A549 (cell line): Measurements from ENCODE around the gene ACBD6. TPM values are rescaled to one million over a fixed set of nuclear protein-coding genes. Genes with fewer than 3 reads are reported as not detected.

Experiments
- ATAC-seq, 2 experiments: fragments of 200-7000 bp in 1 of 2; fragments of >200 bp in 1 of 2; cut with Nextera tagmentation in 1 of 2; cut with Tn5 transposase in 1 of 2; 3 replicates each; pipeline versions ENCODE4 v1.8.0 to v1.9.1; 2018 to 2020; ENCODE audit warnings: mild to moderate bottlenecking in 1 of 2, moderate library complexity in 1 of 2
- CTCF ChIA-PET: fragments of 300-600 bp; sonication (Branson Sonifier 250); formaldehyde crosslinking; extraction: SDS; loops from one replicate; lab custom pipeline; 2021; ENCODE audit warnings: antibody characterized with exemption, inconsistent platforms; lab: Yijun Ruan, JAX
- POLR2A ChIA-PET: fragments of 350-600 bp; formaldehyde crosslinking; extraction: SDS; loops from one replicate; lab custom pipeline; 2021; ENCODE audit warnings: antibody characterized with exemption, inconsistent platforms; lab: Yijun Ruan, JAX
- DNase-seq, 2 experiments: peaks; one replicate each; pipeline versions ENCODE4 v3.0.0 to v3.0.0-alpha.2; 2011 to 2016; ENCODE audit warnings: low read depth in 1 of 2, low spot score in 1 of 2
- FAIRE-seq: peaks from 2 replicates; lab custom pipeline; 2011; peaks lifted over from hg19 to GRCh38; lab: Jason Lieb, UNC
- H3K27ac ChIP-seq, 2 experiments: fragments of >200 bp; sonication (Bioruptor Twin); formaldehyde crosslinking; 3 replicates each; pipeline ENCODE4 v1.5.1; 2016 to 2017
- H3K4me1 ChIP-seq: fragments of >200 bp; sonication (Bioruptor Twin); formaldehyde crosslinking; 3 replicates; pipeline ENCODE4 v1.6.1; 2016
- H3K4me2 ChIP-seq: fragments of >200 bp; sonication (Bioruptor Twin); formaldehyde crosslinking; 3 replicates; pipeline ENCODE4 v1.6.1; 2016
- H3K4me3 ChIP-seq: fragments of >200 bp; sonication (Bioruptor Twin); formaldehyde crosslinking; 3 replicates; pipeline ENCODE4 v1.5.1; 2016
- H3K9me3 ChIP-seq: fragments of >200 bp; sonication (Bioruptor Twin); formaldehyde crosslinking; 3 replicates; pipeline ENCODE4 v1.6.1; 2016
- CBX8 ChIP-seq: fragments of 200-600 bp; sonication (generic); IDR thresholded peaks from 2 replicates; pipeline ENCODE4 v1.6.1; 2016
- CHD2 ChIP-seq: fragments of 150-350 bp; IDR thresholded peaks from 2 replicates; pipeline ENCODE4 v1.6.1; 2014; ENCODE audit warnings: low read length; ENCODE audit not compliant: partially characterized antibody
- CHD4 ChIP-seq: fragments of 200-600 bp; sonication (generic); IDR thresholded peaks from 2 replicates; pipeline ENCODE4 v1.6.1; 2016; ENCODE audit warnings: antibody characterized with exemption, mild to moderate bottlenecking, borderline replicate concordance
- CTCF ChIP-seq: fragments of >200 bp; sonication (Bioruptor Twin); formaldehyde crosslinking; IDR thresholded peaks from 3 replicates; pipeline ENCODE4 v1.5.1; 2016
- EHF ChIP-seq: fragments of 250-450 bp; sonication (Bioruptor Pico); IDR thresholded peaks from 2 replicates; pipeline ENCODE4 v1.5.0; 2020; ENCODE audit warnings: mild to moderate bottlenecking
- EP300 ChIP-seq, 2 experiments: fragments of >200 bp; sonication (Bioruptor Twin); formaldehyde crosslinking; IDR thresholded peaks; 2 replicates in 1 of 2; 3 replicates in 1 of 2; pipeline ENCODE4 v1.6.1; 2016 to 2017
- FOSB ChIP-seq: fragments of 250-450 bp; sonication (Bioruptor Pico); IDR thresholded peaks from 2 replicates; pipeline ENCODE4 v1.5.0; 2020; ENCODE audit warnings: mild to moderate bottlenecking, moderate library complexity
- HDAC2 ChIP-seq: fragments of 200-600 bp; sonication (generic); IDR thresholded peaks from 2 replicates; pipeline ENCODE4 v1.6.1; 2016
- KDM1A ChIP-seq: fragments of 200-600 bp; sonication (generic); IDR thresholded peaks from 2 replicates; pipeline ENCODE4 v1.6.1; 2016; ENCODE audit warnings: low read depth, mild to moderate bottlenecking
- KDM5A ChIP-seq: fragments of 200-600 bp; sonication (generic); IDR thresholded peaks from 2 replicates; pipeline ENCODE4 v1.6.1; 2016; ENCODE audit warnings: antibody characterized with exemption, mild to moderate bottlenecking
- MAFK ChIP-seq: fragments of 450-650 bp; IDR thresholded peaks from 2 replicates; pipeline ENCODE4 v1.6.1; 2014; ENCODE audit not compliant: partially characterized antibody
- MAZ ChIP-seq: fragments of 150-350 bp; IDR thresholded peaks from 2 replicates; pipeline ENCODE4 v1.6.1; 2014; ENCODE audit warnings: antibody characterized with exemption, low read depth, low read length, borderline replicate concordance
- POLR2AphosphoS2 ChIP-seq: conservative IDR thresholded peaks from 2 replicates; pipeline ENCODE4 v1.6.1; 2012; ENCODE audit warnings: low read length, improper control_type of control experiment, inconsistent platforms
- RAD21 ChIP-seq, 2 experiments: fragments of >200 bp in 1 of 2; sonication (Bioruptor Twin) in 1 of 2; formaldehyde crosslinking in 1 of 2; IDR thresholded peaks in 1 of 2; conservative IDR thresholded peaks in 1 of 2; 2 replicates in 1 of 2; 3 replicates in 1 of 2; pipeline ENCODE4 v1.6.1; 2012 to 2018; ENCODE audit warnings: inconsistent platforms in 1 of 2
- RFX5 ChIP-seq: fragments of 450-650 bp; IDR thresholded peaks from 2 replicates; pipeline ENCODE4 v1.7.1; 2014; ENCODE audit warnings: antibody characterized with exemption, mild to moderate bottlenecking, moderate library complexity
- RNF2 ChIP-seq: fragments of 200-600 bp; sonication (generic); IDR thresholded peaks from 2 replicates; pipeline ENCODE4 v1.6.1; 2016; ENCODE audit warnings: low read depth, mild to moderate bottlenecking, antibody characterized with exemption, moderate library complexity, borderline replicate concordance
- TP53 ChIP-seq: fragments of 250-450 bp; sonication (Bioruptor Pico); IDR thresholded peaks from 2 replicates; pipeline ENCODE4 v1.5.0; 2021; ENCODE audit warnings: mild to moderate bottlenecking, moderate library complexity
- ZC3H11A ChIP-seq: fragments of 450-650 bp; IDR thresholded peaks from 2 replicates; pipeline ENCODE4 v1.6.1; 2014; ENCODE audit warnings: antibody characterized with exemption, mild to moderate bottlenecking
- ZFP36 ChIP-seq: fragments of 450-650 bp; IDR thresholded peaks from 2 replicates; pipeline ENCODE4 v1.6.1; 2014; ENCODE audit warnings: borderline replicate concordance; ENCODE audit not compliant: partially characterized antibody
- WGBS: methylation state at CpG from one replicate; pipeline ENCODE4 v1.1.6; 2017; ENCODE audit errors: missing lambda C conversion rate; 5-methylcytosine and 5-hydroxymethylcytosine counted together
- polyA plus RNA-seq, 4 experiments: library from polyadenylated mRNA; depleted of rRNA in 3 of 4; stranded (reverse); fragments of >200 nt; fragmentation: RNase III in 1 of 4; extraction: RNeasy Plus Mini Kit Qiagen cat#74134 plus additional on column Dnase treatment in 1 of 4; gene quantifications; 2 replicates in 3 of 4; 3 replicates in 1 of 4; pipeline ENCODE4 v1.2.3, GENCODE V29; 2011 to 2017
- TF ChIP-seq, protein P1 (sequence below): fragments of >200 bp; sonication (Bioruptor Twin); formaldehyde crosslinking; IDR thresholded peaks from 3 replicates; pipeline ENCODE4 v1.6.1; 2016
- TF ChIP-seq, protein P2 (sequence below): fragments of 200-600 bp; sonication (generic); IDR thresholded peaks from 2 replicates; pipeline ENCODE4 v1.6.1; 2016; ENCODE audit warnings: antibody characterized with exemption, mild to moderate bottlenecking, moderate library complexity

ACBD6 gene
- polyA plus RNA-seq, 2 of the 4 experiments (the other 2 are of a cell fraction) = 61.4 to 91.3 TPM

DNA sequence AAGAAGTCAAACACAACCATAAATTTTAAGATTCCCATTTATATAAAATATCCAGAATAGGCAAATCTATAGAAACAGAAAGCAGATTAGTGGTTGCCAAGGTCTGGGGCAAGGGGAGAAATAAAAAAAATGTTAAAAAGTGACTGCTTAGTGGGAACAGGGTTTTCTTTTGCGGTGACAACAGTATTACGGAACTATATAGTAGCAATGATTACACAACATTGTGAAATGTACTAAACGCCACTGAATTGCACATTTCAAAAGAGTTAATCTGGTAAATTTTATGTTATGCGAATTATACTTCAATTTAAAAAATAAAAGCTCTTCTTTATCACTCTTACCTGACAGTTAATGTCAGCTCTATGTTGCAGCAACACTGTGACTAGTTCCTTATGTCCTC is 105.2 kb downstream of the ACBD6 start:
- DNase-seq = no peak
- WGBS = 78% methylated on average over 4 of the region's 4 CpGs
- no peak for ATAC-seq
- Histone ChIP-seq H3K27ac (no peak overlapping the region), H3K9me3 (no peaks in the 10 kb centered on the region), H3K4me3 (no peak overlapping the region), H3K4me2 (no peak overlapping the region), H3K4me1 (no peaks in the 10 kb centered on the region)
- FAIRE-seq = no peak
- TF ChIP-seq FOSB (no peak), CBX8 (no peak), RNF2 (no peak), KDM1A (no peak), CTCF (no peak), KDM5A (no peak), EHF (CRISPR knock-in tag) (no peak), ZC3H11A (no peak), ZFP36 (no peak), MAFK (no peak), RFX5 (no peak)
- ChIA-PET CTCF (no interaction called here), POLR2A (no interaction called here)

DNA sequence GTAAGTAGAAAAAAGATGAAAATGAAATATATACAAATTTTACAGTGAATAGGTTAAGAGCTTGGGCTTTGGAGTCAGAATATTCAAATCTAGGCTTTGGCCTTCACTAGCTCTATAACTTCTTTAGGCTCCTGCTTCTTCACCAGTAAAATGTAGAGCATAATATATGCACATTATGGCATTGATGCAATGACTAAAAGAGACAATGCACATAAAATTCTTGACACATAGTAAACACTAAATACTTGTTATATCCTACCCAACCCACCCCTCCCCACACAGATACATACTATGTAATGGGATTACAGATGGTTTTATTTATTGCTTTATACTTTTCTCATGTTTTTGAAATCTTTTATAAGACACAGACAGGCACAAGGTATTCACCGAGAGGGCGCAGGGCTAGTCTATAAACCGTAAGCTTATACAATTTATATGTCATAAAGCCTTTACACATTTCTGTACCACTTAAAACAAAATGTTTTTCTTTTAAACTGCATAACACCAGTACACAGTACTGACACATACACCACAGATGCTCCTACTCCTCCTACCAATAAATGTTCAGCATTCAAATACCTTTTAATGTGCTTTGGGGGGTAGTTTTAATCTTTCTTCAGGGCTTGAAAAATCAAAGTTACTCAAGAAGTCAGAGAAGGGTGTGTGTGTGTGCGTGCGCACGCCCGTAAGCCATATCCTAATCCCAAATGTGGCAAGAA is 109.8 kb downstream of the ACBD6 start:
- H3K4me2 ChIP-seq = no peak overlapping the region
- H3K9me3 ChIP-seq = no peaks in the 10 kb centered on the region
- ChIA-PET CTCF (no interaction called here), POLR2A (no interaction called here)
- no peak for DNase-seq
- ATAC-seq = no peak
- WGBS = 95% methylated on average over 7 of the region's 7 CpGs
- no peak for FAIRE-seq
- no peak overlapping the region for H3K4me3 ChIP-seq
- no peak overlapping the region for H3K27ac ChIP-seq
- TF ChIP-seq POLR2AphosphoS2 (no peak), MAZ (no peak), TP53 (CRISPR knock-in tag) (no peak), CHD2 (no peak), ZFP36 (no peak), CHD4 (no peak), HDAC2 (no peak), CBX8 (no peak), EP300 (IDR thresholded peaks at IDR 0.05) (no peak), RAD21 (conservative IDR thresholded peaks at IDR 0.05 in 1 of 2, IDR thresholded peaks at IDR 0.05 in 1 of 2) (no peak)
- TF ChIP-seq, protein P1, sequence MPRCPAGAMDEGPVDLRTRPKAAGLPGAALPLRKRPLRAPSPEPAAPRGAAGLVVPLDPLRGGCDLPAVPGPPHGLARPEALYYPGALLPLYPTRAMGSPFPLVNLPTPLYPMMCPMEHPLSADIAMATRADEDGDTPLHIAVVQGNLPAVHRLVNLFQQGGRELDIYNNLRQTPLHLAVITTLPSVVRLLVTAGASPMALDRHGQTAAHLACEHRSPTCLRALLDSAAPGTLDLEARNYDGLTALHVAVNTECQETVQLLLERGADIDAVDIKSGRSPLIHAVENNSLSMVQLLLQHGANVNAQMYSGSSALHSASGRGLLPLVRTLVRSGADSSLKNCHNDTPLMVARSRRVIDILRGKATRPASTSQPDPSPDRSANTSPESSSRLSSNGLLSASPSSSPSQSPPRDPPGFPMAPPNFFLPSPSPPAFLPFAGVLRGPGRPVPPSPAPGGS = no peak
- TF ChIP-seq, protein P2, sequence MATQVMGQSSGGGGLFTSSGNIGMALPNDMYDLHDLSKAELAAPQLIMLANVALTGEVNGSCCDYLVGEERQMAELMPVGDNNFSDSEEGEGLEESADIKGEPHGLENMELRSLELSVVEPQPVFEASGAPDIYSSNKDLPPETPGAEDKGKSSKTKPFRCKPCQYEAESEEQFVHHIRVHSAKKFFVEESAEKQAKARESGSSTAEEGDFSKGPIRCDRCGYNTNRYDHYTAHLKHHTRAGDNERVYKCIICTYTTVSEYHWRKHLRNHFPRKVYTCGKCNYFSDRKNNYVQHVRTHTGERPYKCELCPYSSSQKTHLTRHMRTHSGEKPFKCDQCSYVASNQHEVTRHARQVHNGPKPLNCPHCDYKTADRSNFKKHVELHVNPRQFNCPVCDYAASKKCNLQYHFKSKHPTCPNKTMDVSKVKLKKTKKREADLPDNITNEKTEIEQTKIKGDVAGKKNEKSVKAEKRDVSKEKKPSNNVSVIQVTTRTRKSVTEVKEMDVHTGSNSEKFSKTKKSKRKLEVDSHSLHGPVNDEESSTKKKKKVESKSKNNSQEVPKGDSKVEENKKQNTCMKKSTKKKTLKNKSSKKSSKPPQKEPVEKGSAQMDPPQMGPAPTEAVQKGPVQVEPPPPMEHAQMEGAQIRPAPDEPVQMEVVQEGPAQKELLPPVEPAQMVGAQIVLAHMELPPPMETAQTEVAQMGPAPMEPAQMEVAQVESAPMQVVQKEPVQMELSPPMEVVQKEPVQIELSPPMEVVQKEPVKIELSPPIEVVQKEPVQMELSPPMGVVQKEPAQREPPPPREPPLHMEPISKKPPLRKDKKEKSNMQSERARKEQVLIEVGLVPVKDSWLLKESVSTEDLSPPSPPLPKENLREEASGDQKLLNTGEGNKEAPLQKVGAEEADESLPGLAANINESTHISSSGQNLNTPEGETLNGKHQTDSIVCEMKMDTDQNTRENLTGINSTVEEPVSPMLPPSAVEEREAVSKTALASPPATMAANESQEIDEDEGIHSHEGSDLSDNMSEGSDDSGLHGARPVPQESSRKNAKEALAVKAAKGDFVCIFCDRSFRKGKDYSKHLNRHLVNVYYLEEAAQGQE = no peak
- H3K4me1 ChIP-seq = no peaks in the 10 kb centered on the region
